Keratinocyte (primary cell): ENCODE data around the gene TWF1. TPM values are rescaled to one million over a fixed set of nuclear protein-coding genes. Genes with fewer than 3 reads are reported as not detected.

Source experiments
- DNase-seq: peaks from one replicate; pipeline ENCODE4 v3.0.0-alpha.2; 2011; ENCODE audit warnings: low read depth, missing footprints, low spot score
- FAIRE-seq: peaks from 2 replicates; lab custom pipeline; 2011; peaks lifted over from hg19 to GRCh38; lab: Jason Lieb, UNC
- H2AFZ ChIP-seq: 2 replicates; pipeline ENCODE4 v1.6.0; 2012; ENCODE audit warnings: low read length, control low read depth, inconsistent platforms; ENCODE audit not compliant: control insufficient read depth
- H3K27ac ChIP-seq: 2 replicates; pipeline ENCODE4 v1.5.1; 2011; ENCODE audit warnings: low read length; ENCODE audit not compliant: control insufficient read depth, insufficient read depth
- H3K27me3 ChIP-seq: 3 replicates; pipeline ENCODE4 v1.6.0; 2011; ENCODE audit warnings: low read length; ENCODE audit not compliant: control insufficient read depth, insufficient read depth; ENCODE audit errors: extremely low read depth
- H3K36me3 ChIP-seq, 2 experiments: 2 replicates in 1 of 2; 3 replicates in 1 of 2; pipeline ENCODE4 v1.5.1; 2011; ENCODE audit warnings: low read length in 2 of 2, mild to moderate bottlenecking in 1 of 2; ENCODE audit not compliant: control insufficient read depth in 2 of 2, insufficient read depth in 2 of 2; ENCODE audit errors: extremely low read depth in 1 of 2
- H3K4me1 ChIP-seq: 3 replicates; pipeline ENCODE4 v1.5.1; 2011; ENCODE audit warnings: low read length; ENCODE audit not compliant: control insufficient read depth, insufficient read depth; ENCODE audit errors: extremely low read depth
- H3K4me2 ChIP-seq: 3 replicates; pipeline ENCODE4 v1.6.0; 2011; ENCODE audit warnings: low read depth, low read length; ENCODE audit not compliant: control insufficient read depth, insufficient read depth; ENCODE audit errors: extremely low read depth
- H3K4me3 ChIP-seq, 3 experiments: fragments of 200-600 bp in 1 of 3; sonication (generic) in 1 of 3; 2 replicates in 2 of 3; 3 replicates in 1 of 3; pipeline ENCODE4 v1.5.1; 2011 to 2016; ENCODE audit warnings: low read length in 3 of 3, mild to moderate bottlenecking in 3 of 3, control low read depth in 2 of 3, inconsistent platforms in 1 of 3, low read depth in 1 of 3, mixed read lengths in 1 of 3, mixed run types in 1 of 3, moderate library complexity in 1 of 3; ENCODE audit not compliant: control insufficient read depth in 2 of 3, insufficient read depth in 2 of 3; ENCODE audit errors: extremely low read depth in 1 of 3
- H3K79me2 ChIP-seq: 2 replicates; pipeline ENCODE4 v1.6.0; 2012; ENCODE audit warnings: low read length; ENCODE audit not compliant: control insufficient read depth, insufficient read depth
- H3K9ac ChIP-seq: 3 replicates; pipeline ENCODE4 v1.6.0; 2011; ENCODE audit warnings: low read length; ENCODE audit not compliant: control insufficient read depth, insufficient read depth; ENCODE audit errors: extremely low read depth
- H3K9me1 ChIP-seq: 3 replicates; pipeline ENCODE4 v1.6.0; 2011; ENCODE audit warnings: low read length; ENCODE audit not compliant: control insufficient read depth, insufficient read depth; ENCODE audit errors: extremely low read depth
- H3K9me3 ChIP-seq: 2 replicates; pipeline ENCODE4 v1.5.1; 2012; ENCODE audit warnings: low read depth, low read length; ENCODE audit not compliant: control insufficient read depth
- H4K20me1 ChIP-seq: 3 replicates; pipeline ENCODE4 v1.6.0; 2011; ENCODE audit warnings: low read length; ENCODE audit not compliant: control insufficient read depth, insufficient read depth; ENCODE audit errors: extremely low read depth
- EZH2 ChIP-seq: IDR thresholded peaks from one replicate; pipeline ENCODE4 v1.6.1; 2012; ENCODE audit warnings: inconsistent platforms, mild to moderate bottlenecking, low read length, moderate library complexity
- dilution Hi-C: fragments of 300-500 bp; cut with MboI; formaldehyde crosslinking; loops from one replicate; pipeline ENCODE4 v1.7.0; 2020; ENCODE audit warnings: low sequenced_read_pairs; ENCODE audit not compliant: extremely low pct_ligation_motif_present
- polyA plus RNA-seq, 5 experiments: library from polyadenylated mRNA; depleted of rRNA in 3 of 5; stranded (reverse) in 3 of 5; stranded (forward) in 1 of 5; unstranded in 1 of 5; fragments of >200 nt; gene quantifications; 1 replicate in 1 of 5; 2 replicates in 3 of 5; 3 replicates in 1 of 5; pipeline versions ENCODE4 v1.2.1 to v1.2.3, GENCODE V29; 2011 to 2012; ENCODE audit warnings: missing spikeins in 2 of 5, low read depth in 1 of 5, low replicate concordance in 1 of 5
- TF ChIP-seq, protein P1 (sequence below), 3 experiments: IDR thresholded peaks in 1 of 3; conservative IDR thresholded peaks in 1 of 3; optimal IDR thresholded peaks in 1 of 3; 2 replicates in 2 of 3; 3 replicates in 1 of 3; pipeline versions ENCODE3 to v1.5.1; 2011; ENCODE audit warnings: low read length in 3 of 3, mild to moderate bottlenecking in 3 of 3, moderate library complexity in 2 of 3, control low read depth in 1 of 3, inconsistent platforms in 1 of 3; ENCODE audit not compliant: insufficient read depth in 2 of 3; ENCODE audit errors: extremely low read depth in 1 of 3

The TWF1 gene
- polyA plus RNA-seq, 1 donor (not counting 4 experiments of a cell fraction or from before 2014, with no cell fraction given), result 167 TPM

DNA sequence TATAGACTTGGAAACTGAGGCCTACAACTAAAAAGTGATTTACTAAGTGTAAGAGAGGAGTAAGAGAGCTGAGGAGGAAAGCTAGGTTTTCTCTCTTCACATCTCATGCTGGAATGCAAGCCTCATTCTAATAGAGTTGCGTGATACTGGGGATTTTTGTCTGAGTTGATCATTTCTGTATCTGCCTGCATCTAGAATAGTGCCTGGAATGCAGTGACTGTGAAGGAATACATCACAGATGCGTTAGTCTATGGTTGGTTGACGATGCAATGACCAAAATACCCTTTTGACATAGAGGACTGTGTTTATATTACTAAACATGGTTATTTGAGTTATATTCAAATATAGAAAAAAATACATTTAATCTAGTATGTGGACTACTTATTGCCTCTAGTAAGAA, 20.6 kb upstream of the TWF1 start:
- Histone ChIP-seq H3K36me3 (no peaks in the 10 kb centered on the region), H3K9ac (no peak overlapping the region), H3K79me2 (no peaks in the 10 kb centered on the region), H4K20me1 (no peaks in the 10 kb centered on the region), H3K4me3 (no peak overlapping the region), H3K4me2 (no peak overlapping the region), H3K9me3 (no peaks in the 10 kb centered on the region), H3K9me1 (no peaks in the 10 kb centered on the region), H2AFZ (no peak overlapping the region), H3K27ac (no peak overlapping the region), H3K27me3 (no peaks in the 10 kb centered on the region), H3K4me1 (peaks cover 11% of the 10 kb centered on the region)
- dilution Hi-C loops, result no loop called here
- FAIRE-seq (no peak), DNase-seq (no peak)
- TF ChIP-seq, protein P1, sequence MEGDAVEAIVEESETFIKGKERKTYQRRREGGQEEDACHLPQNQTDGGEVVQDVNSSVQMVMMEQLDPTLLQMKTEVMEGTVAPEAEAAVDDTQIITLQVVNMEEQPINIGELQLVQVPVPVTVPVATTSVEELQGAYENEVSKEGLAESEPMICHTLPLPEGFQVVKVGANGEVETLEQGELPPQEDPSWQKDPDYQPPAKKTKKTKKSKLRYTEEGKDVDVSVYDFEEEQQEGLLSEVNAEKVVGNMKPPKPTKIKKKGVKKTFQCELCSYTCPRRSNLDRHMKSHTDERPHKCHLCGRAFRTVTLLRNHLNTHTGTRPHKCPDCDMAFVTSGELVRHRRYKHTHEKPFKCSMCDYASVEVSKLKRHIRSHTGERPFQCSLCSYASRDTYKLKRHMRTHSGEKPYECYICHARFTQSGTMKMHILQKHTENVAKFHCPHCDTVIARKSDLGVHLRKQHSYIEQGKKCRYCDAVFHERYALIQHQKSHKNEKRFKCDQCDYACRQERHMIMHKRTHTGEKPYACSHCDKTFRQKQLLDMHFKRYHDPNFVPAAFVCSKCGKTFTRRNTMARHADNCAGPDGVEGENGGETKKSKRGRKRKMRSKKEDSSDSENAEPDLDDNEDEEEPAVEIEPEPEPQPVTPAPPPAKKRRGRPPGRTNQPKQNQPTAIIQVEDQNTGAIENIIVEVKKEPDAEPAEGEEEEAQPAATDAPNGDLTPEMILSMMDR (optimal IDR thresholded peaks at IDR 0.05 in 1 of 3, IDR thresholded peaks at IDR 0.05 in 1 of 3, conservative IDR thresholded peaks at IDR 0.05 in 1 of 3; ENCODE audit: extremely low read depth in 1 of 3, insufficient read depth in 2 of 3, low read length in 3 of 3), result no peak
- no peak for TF ChIP-seq EZH2

GRCh38 chr12:43824207-43824775, 18.2 kb upstream of the TWF1 start:
- DNase-seq, result no peak
- dilution Hi-C loops, result no loop called here
- H3K4me3 ChIP-seq, result no peak overlapping the region
- no peak overlapping the region for H3K9ac ChIP-seq
- no peaks in the 10 kb centered on the region for H3K9me1 ChIP-seq
- H3K27ac ChIP-seq, result no peak overlapping the region
- no peaks in the 10 kb centered on the region for H3K27me3 ChIP-seq
- H2AFZ ChIP-seq, result no peak overlapping the region
- no peaks in the 10 kb centered on the region for H3K36me3 ChIP-seq
- H4K20me1 ChIP-seq, result no peaks in the 10 kb centered on the region
- H3K79me2 ChIP-seq, result no peaks in the 10 kb centered on the region
- TF ChIP-seq EZH2, result no peak
- TF ChIP-seq, protein P1 (optimal IDR thresholded peaks at IDR 0.05 in 1 of 3, IDR thresholded peaks at IDR 0.05 in 1 of 3, conservative IDR thresholded peaks at IDR 0.05 in 1 of 3; ENCODE audit: extremely low read depth in 1 of 3, insufficient read depth in 2 of 3, low read length in 3 of 3), result no peak
- H3K9me3 ChIP-seq, result no peaks in the 10 kb centered on the region
- H3K4me1 ChIP-seq, result peaks cover 4% of the 10 kb centered on the region
- no peak overlapping the region for H3K4me2 ChIP-seq
- FAIRE-seq, result no peak
